Upper lobe of left lung (tissue), 4 donors: Measurements from ENCODE around the gene TENM4.

Source experiments
- EP300 ChIP-seq, 4 donors: sonication (generic); formaldehyde crosslinking; IDR thresholded peaks; one replicate each; pipeline ENCODE4 v1.5.1; 2017; ENCODE audit warnings: antibody characterized with exemption in 4 of 4, control low read depth in 2 of 4
- TF ChIP-seq, protein P1 (sequence below), 6 experiments: fragments of 450-650 bp in 4 of 6; fragments of 200-600 bp in 2 of 6; sonication (generic) in 2 of 6; IDR thresholded peaks; one replicate each; pipeline ENCODE4 v1.5.1; 2016 to 2019; ENCODE audit warnings: antibody characterized with exemption in 6 of 6

DNA sequence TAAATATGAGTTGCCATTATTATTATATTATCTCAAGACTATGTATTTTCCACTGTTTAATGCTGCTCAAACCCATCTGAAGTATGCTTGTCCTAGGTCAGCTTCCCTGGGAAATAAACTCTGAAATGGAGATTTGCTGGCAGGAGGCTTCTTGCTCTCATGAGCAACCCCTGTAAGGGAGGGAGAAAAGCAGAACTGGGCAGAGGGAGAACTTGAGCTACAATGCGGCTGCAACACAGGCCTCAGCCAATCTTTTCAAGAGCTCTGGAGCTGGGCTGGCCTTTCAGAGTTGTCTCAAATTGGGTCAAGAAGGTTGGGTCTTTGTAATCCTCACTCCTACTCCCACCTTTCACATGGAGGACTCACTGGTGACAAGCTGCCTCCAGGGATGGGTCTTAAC lies 412.6 kb downstream of the TENM4 start:
- TF ChIP-seq, protein P1, sequence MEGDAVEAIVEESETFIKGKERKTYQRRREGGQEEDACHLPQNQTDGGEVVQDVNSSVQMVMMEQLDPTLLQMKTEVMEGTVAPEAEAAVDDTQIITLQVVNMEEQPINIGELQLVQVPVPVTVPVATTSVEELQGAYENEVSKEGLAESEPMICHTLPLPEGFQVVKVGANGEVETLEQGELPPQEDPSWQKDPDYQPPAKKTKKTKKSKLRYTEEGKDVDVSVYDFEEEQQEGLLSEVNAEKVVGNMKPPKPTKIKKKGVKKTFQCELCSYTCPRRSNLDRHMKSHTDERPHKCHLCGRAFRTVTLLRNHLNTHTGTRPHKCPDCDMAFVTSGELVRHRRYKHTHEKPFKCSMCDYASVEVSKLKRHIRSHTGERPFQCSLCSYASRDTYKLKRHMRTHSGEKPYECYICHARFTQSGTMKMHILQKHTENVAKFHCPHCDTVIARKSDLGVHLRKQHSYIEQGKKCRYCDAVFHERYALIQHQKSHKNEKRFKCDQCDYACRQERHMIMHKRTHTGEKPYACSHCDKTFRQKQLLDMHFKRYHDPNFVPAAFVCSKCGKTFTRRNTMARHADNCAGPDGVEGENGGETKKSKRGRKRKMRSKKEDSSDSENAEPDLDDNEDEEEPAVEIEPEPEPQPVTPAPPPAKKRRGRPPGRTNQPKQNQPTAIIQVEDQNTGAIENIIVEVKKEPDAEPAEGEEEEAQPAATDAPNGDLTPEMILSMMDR (IDR thresholded peaks at IDR 0.05), result no peak
- no peak for TF ChIP-seq EP300 (IDR thresholded peaks at IDR 0.05)
